Measurements from ENCODE around the gene SH3BP5. TPM values are rescaled to one million over a fixed set of nuclear protein-coding genes. Genes with fewer than 3 reads are reported as not detected.

Gene SH3BP5
- total and polyA plus RNA-seq, 4 donors: 50.3 to 76.6 (median 67.3) TPM

DNA sequence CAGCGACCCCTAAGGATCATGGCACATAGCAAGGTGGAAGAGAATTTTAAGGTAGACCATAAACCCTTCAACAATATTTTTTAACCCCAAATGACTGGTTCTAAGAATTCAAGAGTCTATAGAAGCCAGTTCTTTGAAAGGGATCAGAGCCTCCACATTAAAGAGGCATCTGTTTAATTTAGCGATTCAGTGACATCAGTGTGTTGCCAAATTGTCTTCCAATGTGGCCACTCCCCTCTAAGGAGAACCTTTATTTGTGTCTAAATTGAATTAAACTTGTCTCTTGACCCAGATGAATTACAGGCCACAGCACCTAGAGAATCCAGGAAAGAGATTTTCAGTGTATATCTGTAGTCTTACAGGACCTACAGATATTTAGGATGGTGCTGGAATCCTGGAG lies 6.6 kb upstream of the SH3BP5 start:
- no peak overlapping the region for H3K27ac ChIP-seq (ENCODE audit: low read depth in 1 of 2, low read length in 1 of 2)
- peaks cover 0 to 3% (median 1%) of the 10 kb centered on the region in 4 donors for H3K9me3 ChIP-seq (ENCODE audit: control insufficient read depth in 4 of 4, insufficient read depth in 3 of 4, low read length in 3 of 4)
- H3K9ac ChIP-seq (ENCODE audit: insufficient read depth in 1 of 2, low read length in 2 of 2): no peak overlapping the region
- H3K4me3 ChIP-seq: no peak overlapping the region
- DNase-seq (no peak), ATAC-seq (ENCODE audit: insufficient read depth, low FRiP score) (no peak)
- 89 to 98% methylated on average over 2 of the region's 2 CpGs for WGBS, 2 donors
- TF ChIP-seq, protein P1, sequence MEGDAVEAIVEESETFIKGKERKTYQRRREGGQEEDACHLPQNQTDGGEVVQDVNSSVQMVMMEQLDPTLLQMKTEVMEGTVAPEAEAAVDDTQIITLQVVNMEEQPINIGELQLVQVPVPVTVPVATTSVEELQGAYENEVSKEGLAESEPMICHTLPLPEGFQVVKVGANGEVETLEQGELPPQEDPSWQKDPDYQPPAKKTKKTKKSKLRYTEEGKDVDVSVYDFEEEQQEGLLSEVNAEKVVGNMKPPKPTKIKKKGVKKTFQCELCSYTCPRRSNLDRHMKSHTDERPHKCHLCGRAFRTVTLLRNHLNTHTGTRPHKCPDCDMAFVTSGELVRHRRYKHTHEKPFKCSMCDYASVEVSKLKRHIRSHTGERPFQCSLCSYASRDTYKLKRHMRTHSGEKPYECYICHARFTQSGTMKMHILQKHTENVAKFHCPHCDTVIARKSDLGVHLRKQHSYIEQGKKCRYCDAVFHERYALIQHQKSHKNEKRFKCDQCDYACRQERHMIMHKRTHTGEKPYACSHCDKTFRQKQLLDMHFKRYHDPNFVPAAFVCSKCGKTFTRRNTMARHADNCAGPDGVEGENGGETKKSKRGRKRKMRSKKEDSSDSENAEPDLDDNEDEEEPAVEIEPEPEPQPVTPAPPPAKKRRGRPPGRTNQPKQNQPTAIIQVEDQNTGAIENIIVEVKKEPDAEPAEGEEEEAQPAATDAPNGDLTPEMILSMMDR (IDR thresholded peaks at IDR 0.05; ENCODE audit: control extremely low read depth, extremely low read depth): no peak
- no peaks in the 10 kb centered on the region for H3K36me3 ChIP-seq (ENCODE audit: control insufficient read depth in 4 of 4, insufficient read depth in 4 of 4, low read length in 4 of 4)
- H3K27me3 ChIP-seq (ENCODE audit: control insufficient read depth in 3 of 3, insufficient read depth in 3 of 3, low read length in 2 of 3): no peaks in the 10 kb centered on the region
- H3K4me1 ChIP-seq (ENCODE audit: control insufficient read depth in 5 of 5, insufficient read depth in 5 of 5, low read length in 5 of 5): peaks cover 0 to 4% (median 0%) of the 10 kb centered on the region in 5 donors

DNA sequence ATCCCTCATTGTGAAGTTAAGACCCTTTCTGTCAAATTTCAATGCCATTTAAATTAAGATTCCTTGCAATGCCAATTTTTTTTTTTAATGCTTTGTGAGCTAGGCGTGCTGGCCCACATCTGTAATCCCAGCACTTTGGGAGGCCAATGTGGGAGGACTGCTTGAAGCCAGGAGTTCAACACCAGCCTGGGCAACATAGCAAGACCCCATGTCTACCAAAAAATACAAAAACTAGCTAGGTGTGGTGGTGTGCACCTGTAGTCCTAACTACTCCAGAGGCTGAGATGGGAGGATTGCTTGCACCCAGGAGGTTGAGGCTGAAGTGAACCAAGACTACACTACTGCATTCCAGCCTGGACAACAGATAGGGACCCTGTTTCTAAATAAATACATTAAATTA lies 5.6 kb upstream of the SH3BP5 start:
- no peak overlapping the region for H3K4me3 ChIP-seq
- DNase-seq: no peak
- H3K4me1 ChIP-seq (ENCODE audit: control insufficient read depth in 5 of 5, insufficient read depth in 5 of 5, low read length in 5 of 5): peaks cover 0 to 9% (median 0%) of the 10 kb centered on the region in 5 donors
- WGBS, 2 donors: 91 to 100% methylated on average over 1 of the region's 1 CpG
- TF ChIP-seq, protein P1 (IDR thresholded peaks at IDR 0.05; ENCODE audit: control extremely low read depth, extremely low read depth): no peak
- H3K9ac ChIP-seq (ENCODE audit: insufficient read depth in 1 of 2, low read length in 2 of 2): no peak overlapping the region
- no peaks in the 10 kb centered on the region for H3K9me3 ChIP-seq (ENCODE audit: control insufficient read depth in 4 of 4, insufficient read depth in 3 of 4, low read length in 3 of 4)
- no peaks in the 10 kb centered on the region for H3K36me3 ChIP-seq (ENCODE audit: control insufficient read depth in 4 of 4, insufficient read depth in 4 of 4, low read length in 4 of 4)
- H3K27ac ChIP-seq (ENCODE audit: low read depth in 1 of 2, low read length in 1 of 2): no peak overlapping the region
- no peak for ATAC-seq (ENCODE audit: insufficient read depth, low FRiP score)
- peaks cover 0 to 4% (median 0%) of the 10 kb centered on the region in 3 donors for H3K27me3 ChIP-seq (ENCODE audit: control insufficient read depth in 3 of 3, insufficient read depth in 3 of 3, low read length in 2 of 3)

DNA sequence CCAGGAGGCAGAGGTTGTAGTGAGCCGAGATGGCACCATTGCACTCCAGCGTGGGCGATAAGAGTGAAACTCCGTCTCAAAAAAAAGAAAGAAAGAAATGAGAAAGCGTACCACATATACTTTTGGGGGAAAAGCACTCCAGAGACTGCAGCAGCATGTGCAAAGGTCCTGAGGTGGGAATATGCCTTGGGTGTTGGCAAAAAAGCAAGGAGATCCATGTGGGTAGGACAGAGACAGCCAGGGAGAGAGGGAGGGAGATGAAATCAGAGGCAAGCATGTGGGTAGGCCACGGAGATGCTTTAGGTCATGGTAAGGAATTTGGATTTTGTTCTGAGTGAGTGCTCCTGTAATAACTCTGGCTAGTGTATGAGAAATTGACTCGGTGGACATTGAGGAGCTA lies 3.7 kb upstream of the SH3BP5 start:
- WGBS, 2 donors: 93 to 99% methylated on average over 7 of the region's 7 CpGs
- peaks cover 0 to 5% (median 0%) of the 10 kb centered on the region in 3 donors for H3K27me3 ChIP-seq (ENCODE audit: control insufficient read depth in 3 of 3, insufficient read depth in 3 of 3, low read length in 2 of 3)
- H3K27ac ChIP-seq (ENCODE audit: low read depth in 1 of 2, low read length in 1 of 2): no peak overlapping the region
- no peaks in the 10 kb centered on the region for H3K9me3 ChIP-seq (ENCODE audit: control insufficient read depth in 4 of 4, insufficient read depth in 3 of 4, low read length in 3 of 4)
- peaks cover 0 to 14% (median 3%) of the 10 kb centered on the region in 5 donors for H3K4me1 ChIP-seq (ENCODE audit: control insufficient read depth in 5 of 5, insufficient read depth in 5 of 5, low read length in 5 of 5)
- H3K9ac ChIP-seq (ENCODE audit: insufficient read depth in 1 of 2, low read length in 2 of 2): no peak overlapping the region
- DNase-seq: no peak
- no peak overlapping the region for H3K4me3 ChIP-seq
- no peaks in the 10 kb centered on the region for H3K36me3 ChIP-seq (ENCODE audit: control insufficient read depth in 4 of 4, insufficient read depth in 4 of 4, low read length in 4 of 4)
- no peak for ATAC-seq (ENCODE audit: insufficient read depth, low FRiP score)
- TF ChIP-seq, protein P1 (IDR thresholded peaks at IDR 0.05; ENCODE audit: control extremely low read depth, extremely low read depth): no peak

DNA sequence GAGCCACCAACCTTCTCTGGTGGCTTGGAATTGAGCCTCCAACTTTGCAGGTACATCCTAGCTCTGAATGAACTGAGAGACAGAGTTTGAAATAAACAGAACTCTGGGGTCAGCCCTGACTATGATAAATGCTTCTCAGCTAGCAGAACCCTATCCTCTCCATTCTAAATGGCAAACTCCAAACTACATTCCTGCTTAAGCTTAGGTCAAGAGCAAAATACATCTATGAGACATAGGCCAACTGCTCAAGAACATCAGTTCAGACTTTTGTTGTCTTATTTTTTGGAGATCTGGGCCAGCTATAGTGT lies 1.5 kb upstream of the SH3BP5 start:
- no peaks in the 10 kb centered on the region for H3K36me3 ChIP-seq (ENCODE audit: control insufficient read depth in 4 of 4, insufficient read depth in 4 of 4, low read length in 4 of 4)
- no peak overlapping the region for H3K4me3 ChIP-seq
- DNase-seq (no peak), ATAC-seq (ENCODE audit: insufficient read depth, low FRiP score) (no peak)
- peaks cover 0 to 5% (median 0%) of the 10 kb centered on the region in 3 donors for H3K27me3 ChIP-seq (ENCODE audit: control insufficient read depth in 3 of 3, insufficient read depth in 3 of 3, low read length in 2 of 3)
- peaks cover 0 to 31% (median 8%) of the 10 kb centered on the region in 5 donors for H3K4me1 ChIP-seq (ENCODE audit: control insufficient read depth in 5 of 5, insufficient read depth in 5 of 5, low read length in 5 of 5)
- no peak overlapping the region for H3K9ac ChIP-seq (ENCODE audit: insufficient read depth in 1 of 2, low read length in 2 of 2)
- no peaks in the 10 kb centered on the region for H3K9me3 ChIP-seq (ENCODE audit: control insufficient read depth in 4 of 4, insufficient read depth in 3 of 4, low read length in 3 of 4)
- TF ChIP-seq, protein P1 (IDR thresholded peaks at IDR 0.05; ENCODE audit: control extremely low read depth, extremely low read depth): no peak
- H3K27ac ChIP-seq (ENCODE audit: low read depth in 1 of 2, low read length in 1 of 2): no peak overlapping the region
